Loucy (cell line): ENCODE data around the gene PHACTR3.
"Not testable (repeated sequence)": the region's sequence is repeated elsewhere in the genome, so short reads cannot be mapped to it uniquely, and the experiment has no call there.

ENCODE experiments used
- H2AFZ ChIP-seq: fragments of 200-600 bp; sonication (generic); 2 replicates; pipeline ENCODE4 v1.6.0; 2016; ENCODE audit warnings: antibody characterized with exemption, mild to moderate bottlenecking, low read length, moderate library complexity
- H3F3A ChIP-seq: fragments of 200-600 bp; 2 replicates; pipeline ENCODE4 v1.6.0; 2016; ENCODE audit warnings: antibody characterized with exemption, low read depth, mild to moderate bottlenecking
- H3K27me3 ChIP-seq: fragments of 200-600 bp; sonication (generic); 2 replicates; pipeline ENCODE4 v1.6.1; 2014; ENCODE audit warnings: low read length, mild to moderate bottlenecking; ENCODE audit not compliant: insufficient read depth, poor library complexity, severe bottlenecking
- H3K36me3 ChIP-seq: fragments of 200-600 bp; sonication (generic); 2 replicates; pipeline ENCODE4 v1.6.1; 2016; ENCODE audit warnings: low read length; ENCODE audit not compliant: insufficient read depth
- H3K4me1 ChIP-seq: fragments of 200-600 bp; sonication (generic); 2 replicates; pipeline ENCODE4 v1.5.1; 2014; ENCODE audit warnings: low read length, mild to moderate bottlenecking; ENCODE audit not compliant: insufficient read depth, poor library complexity, severe bottlenecking
- H3K4me2 ChIP-seq: fragments of 200-600 bp; sonication (generic); 2 replicates; pipeline ENCODE4 v1.6.0; 2014; ENCODE audit warnings: antibody characterized with exemption, low read length, low read depth, mild to moderate bottlenecking; ENCODE audit not compliant: poor library complexity, severe bottlenecking
- H3K4me3 ChIP-seq: fragments of 200-600 bp; sonication (generic); 2 replicates; pipeline ENCODE4 v1.5.1; 2014; ENCODE audit warnings: low read length, mild to moderate bottlenecking, mixed read lengths; ENCODE audit not compliant: poor library complexity, severe bottlenecking
- H3K79me2 ChIP-seq: fragments of 200-600 bp; sonication (generic); 2 replicates; pipeline ENCODE4 v1.6.1; 2014; ENCODE audit warnings: low read length; ENCODE audit not compliant: insufficient read depth
- H3K9ac ChIP-seq: fragments of 200-600 bp; sonication (generic); 2 replicates; pipeline ENCODE4 v1.6.0; 2014; ENCODE audit warnings: mild to moderate bottlenecking, low read depth, low read length, moderate library complexity; ENCODE audit not compliant: poor library complexity, severe bottlenecking
- H3K9me2 ChIP-seq: fragments of 200-600 bp; sonication (generic); replicated peaks from 2 replicates; pipeline ENCODE4 v1.6.1; 2016; ENCODE audit warnings: low read depth, low read length, mixed read lengths
- H3K9me3 ChIP-seq: fragments of 200-600 bp; sonication (generic); 2 replicates; pipeline ENCODE4 v1.6.1; 2014; ENCODE audit warnings: mild to moderate bottlenecking, antibody characterized with exemption, low read length, low read depth; ENCODE audit not compliant: insufficient read depth
- H4K20me1 ChIP-seq: fragments of 200-600 bp; sonication (generic); 2 replicates; pipeline ENCODE4 v1.6.0; 2014; ENCODE audit warnings: antibody characterized with exemption, low read length, mild to moderate bottlenecking; ENCODE audit not compliant: insufficient read depth, poor library complexity, severe bottlenecking
- EZH2phosphoT487 ChIP-seq: fragments of 200-600 bp; IDR thresholded peaks from 2 replicates; pipeline ENCODE4 v1.6.1; 2018; ENCODE audit warnings: antibody characterized with exemption, mild to moderate bottlenecking, moderate library complexity, borderline replicate concordance
- TF ChIP-seq, protein P1 (sequence below): fragments of 200-600 bp; sonication (generic); conservative IDR thresholded peaks from 2 replicates; pipeline ENCODE4 v1.5.1; 2014; ENCODE audit warnings: mild to moderate bottlenecking, antibody characterized with exemption, low read length

The PHACTR3 gene

DNA sequence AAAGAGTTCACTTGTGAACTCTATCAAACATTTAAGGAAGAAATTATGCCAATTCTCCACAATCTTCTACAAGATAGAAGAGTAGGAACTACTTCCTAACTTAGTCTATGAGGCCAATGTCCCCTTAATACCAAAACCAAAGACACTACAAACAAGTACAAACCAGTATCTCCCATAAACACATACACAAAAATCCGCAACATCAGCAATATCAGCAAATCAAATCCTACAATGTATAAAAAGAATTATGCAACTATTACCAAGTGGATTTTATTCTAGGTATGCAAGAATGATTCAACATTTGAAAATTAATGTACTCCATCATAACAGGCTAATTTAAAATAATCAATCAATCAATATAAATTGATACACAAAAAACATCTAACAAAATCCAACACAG, 283.7 kb downstream of the PHACTR3 start:
- Histone ChIP-seq H3K9me2 (no peaks in the 10 kb centered on the region), H3K4me3 (no peak overlapping the region), H3K36me3 (no peaks in the 10 kb centered on the region), H3K4me1 (no peaks in the 10 kb centered on the region), H3K9ac (no peak overlapping the region), H3K27me3 (no peaks in the 10 kb centered on the region), H3K4me2 (no peak overlapping the region), H3F3A (no peaks in the 10 kb centered on the region), H2AFZ (no peak overlapping the region), H3K9me3 (no peaks in the 10 kb centered on the region), H3K79me2 (no peaks in the 10 kb centered on the region), H4K20me1 (no peaks in the 10 kb centered on the region)
- TF ChIP-seq, protein P1, sequence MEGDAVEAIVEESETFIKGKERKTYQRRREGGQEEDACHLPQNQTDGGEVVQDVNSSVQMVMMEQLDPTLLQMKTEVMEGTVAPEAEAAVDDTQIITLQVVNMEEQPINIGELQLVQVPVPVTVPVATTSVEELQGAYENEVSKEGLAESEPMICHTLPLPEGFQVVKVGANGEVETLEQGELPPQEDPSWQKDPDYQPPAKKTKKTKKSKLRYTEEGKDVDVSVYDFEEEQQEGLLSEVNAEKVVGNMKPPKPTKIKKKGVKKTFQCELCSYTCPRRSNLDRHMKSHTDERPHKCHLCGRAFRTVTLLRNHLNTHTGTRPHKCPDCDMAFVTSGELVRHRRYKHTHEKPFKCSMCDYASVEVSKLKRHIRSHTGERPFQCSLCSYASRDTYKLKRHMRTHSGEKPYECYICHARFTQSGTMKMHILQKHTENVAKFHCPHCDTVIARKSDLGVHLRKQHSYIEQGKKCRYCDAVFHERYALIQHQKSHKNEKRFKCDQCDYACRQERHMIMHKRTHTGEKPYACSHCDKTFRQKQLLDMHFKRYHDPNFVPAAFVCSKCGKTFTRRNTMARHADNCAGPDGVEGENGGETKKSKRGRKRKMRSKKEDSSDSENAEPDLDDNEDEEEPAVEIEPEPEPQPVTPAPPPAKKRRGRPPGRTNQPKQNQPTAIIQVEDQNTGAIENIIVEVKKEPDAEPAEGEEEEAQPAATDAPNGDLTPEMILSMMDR, result no peak
- TF ChIP-seq EZH2phosphoT487, result no peak

GRCh38 chr20:59890035-59890434, 285.7 kb downstream of the PHACTR3 start:
- not testable (repeated sequence) for H3K79me2 ChIP-seq, H3K27me3 ChIP-seq, H3K4me2 ChIP-seq

DNA sequence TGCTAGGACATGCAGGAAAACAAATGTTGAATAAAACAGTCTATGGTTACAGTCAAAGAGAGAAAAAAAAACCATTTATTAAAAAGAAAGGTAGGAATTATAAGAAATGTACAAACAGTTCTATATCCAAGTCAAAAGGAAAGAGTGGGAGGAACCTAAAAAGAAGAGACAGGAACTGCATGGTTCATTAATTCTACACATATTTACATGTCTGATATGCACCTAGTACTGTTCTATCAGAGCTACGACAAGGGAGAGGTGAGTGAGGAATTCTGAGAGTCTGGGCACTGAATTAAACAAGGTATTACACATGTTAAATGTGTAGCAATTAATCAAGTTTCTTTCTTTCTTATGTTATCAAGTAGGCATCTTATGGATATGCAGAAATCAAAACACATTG, 287.2 kb downstream of the PHACTR3 start:
- H3K9me2 ChIP-seq, result no peaks in the 10 kb centered on the region
- no peaks in the 10 kb centered on the region for H3K9me3 ChIP-seq
- H3K79me2 ChIP-seq, result no peaks in the 10 kb centered on the region
- no peaks in the 10 kb centered on the region for H3K36me3 ChIP-seq
- H3K4me3 ChIP-seq, result no peak overlapping the region
- TF ChIP-seq, protein P1, result no peak
- TF ChIP-seq EZH2phosphoT487, result no peak
- H3F3A ChIP-seq, result no peaks in the 10 kb centered on the region
- no peak overlapping the region for H3K4me2 ChIP-seq
- no peak overlapping the region for H2AFZ ChIP-seq
- H3K9ac ChIP-seq, result no peak overlapping the region
- no peaks in the 10 kb centered on the region for H4K20me1 ChIP-seq
- H3K4me1 ChIP-seq, result no peaks in the 10 kb centered on the region
- no peaks in the 10 kb centered on the region for H3K27me3 ChIP-seq

More at GRCh38 chr20:59890035-59890434, 285.7 kb downstream of the PHACTR3 start:
- not testable (repeated sequence) for H3F3A ChIP-seq, H3K9ac ChIP-seq, H3K4me3 ChIP-seq, H2AFZ ChIP-seq, H3K9me3 ChIP-seq, H3K9me2 ChIP-seq, H3K36me3 ChIP-seq, H4K20me1 ChIP-seq, H3K4me1 ChIP-seq

GRCh38 chr20:59895908-59896307, 291.6 kb downstream of the PHACTR3 start:
- Histone ChIP-seq H3K79me2 (no peaks in the 10 kb centered on the region), H3F3A (no peaks in the 10 kb centered on the region), H3K36me3 (no peaks in the 10 kb centered on the region), H3K27me3 (no peaks in the 10 kb centered on the region), H3K9ac (no peak overlapping the region), H3K4me2 (no peak overlapping the region), H3K4me3 (no peak overlapping the region), H2AFZ (no peak overlapping the region), H4K20me1 (no peaks in the 10 kb centered on the region), H3K9me3 (no peaks in the 10 kb centered on the region), H3K9me2 (no peaks in the 10 kb centered on the region), H3K4me1 (no peaks in the 10 kb centered on the region)
- TF ChIP-seq EZH2phosphoT487, result no peak
- TF ChIP-seq, protein P1, result no peak
